HG03025 (cell line): ENCODE results near the gene AOC3.
"Not testable (repeated sequence)": the region's sequence is repeated elsewhere in the genome, so short reads cannot be mapped to it uniquely, and the experiment has no call there.

ENCODE experiments used
- ATAC-seq: cut with Tn5 transposase; IDR thresholded peaks from one replicate; pipeline ENCODE4 v1.9.1; 2021; ENCODE audit warnings: mild to moderate bottlenecking, moderate library complexity; ENCODE audit not compliant: unreplicated experiment, low FRiP score

The AOC3 gene

GRCh38 chr17:42843358-42843934 lies 7.6 kb upstream of the AOC3 start:
- ATAC-seq = no peak

GRCh38 chr17:42844271-42844670 lies 6.7 kb upstream of the AOC3 start, which contains the start of gene AOC2:
Gene AOC2, plus strand, starts transcription at chr17:42844580. Its CDS starts 47 bp downstream, at chr17:42844627.
- no peak for ATAC-seq

- ATAC-seq = no peak
Measured at GRCh38 chr17:42844761-42845555, 6.0 kb upstream of the AOC3 start.

GRCh38 chr17:42845556-42845917 lies 5.5 kb upstream of the AOC3 start:
- no peak for ATAC-seq

- no peak for ATAC-seq
Measured at GRCh38 chr17:42845918-42846593, 4.9 kb upstream of the AOC3 start.

- ATAC-seq = no peak
Measured at GRCh38 chr17:42846594-42847280, 4.3 kb upstream of the AOC3 start.

- ATAC-seq = no peak
Measured at GRCh38 chr17:42848093-42848492, 2.9 kb upstream of the AOC3 start.

- ATAC-seq = no peak
Measured at GRCh38 chr17:42849031-42849430, 2.0 kb upstream of the AOC3 start.

- ATAC-seq = no peak
Measured at GRCh38 chr17:42849451-42850181, 1.4 kb upstream of the AOC3 start.

GRCh38 chr17:42851371-42852240 lies 607 bp downstream of the AOC3 start:
- not testable (repeated sequence) for ATAC-seq

- ATAC-seq = no peak
Measured at GRCh38 chr17:42852351-42852750, 1.4 kb downstream of the AOC3 start.

- no peak for ATAC-seq
Measured at GRCh38 chr17:42853004-42853403, 2.0 kb downstream of the AOC3 start.

GRCh38 chr17:42853597-42853967 lies 2.6 kb downstream of the AOC3 start:
- ATAC-seq = no peak

- no peak for ATAC-seq
Measured at GRCh38 chr17:42853968-42854790, 3.2 kb downstream of the AOC3 start.

- no peak for ATAC-seq
Measured at GRCh38 chr17:42855048-42855596, 4.1 kb downstream of the AOC3 start.

GRCh38 chr17:42856093-42856492 lies 5.1 kb downstream of the AOC3 start:
- not testable (repeated sequence) for ATAC-seq

- ATAC-seq = not testable (repeated sequence)
Measured at GRCh38 chr17:42856516-42856915, 5.5 kb downstream of the AOC3 start.

GRCh38 chr17:42857389-42857788 lies 6.4 kb downstream of the AOC3 start:
- ATAC-seq = no peak
